ENCODE results near the gene HS6ST3.
"Not testable (repeated sequence)": the region's sequence is repeated elsewhere in the genome, so short reads cannot be mapped to it uniquely, and the experiment has no call there.

The HS6ST3 gene

GRCh38 chr13:96091164-96092117 lies 1.5 kb downstream of the HS6ST3 start:
- no peak for DNase-seq (ENCODE audit: low read depth)

- DNase-seq (ENCODE audit: low read depth), result no peak
Observed at GRCh38 chr13:96093296-96094006, 3.5 kb downstream of the HS6ST3 start.

GRCh38 chr13:96100457-96101220 lies 10.7 kb downstream of the HS6ST3 start:
- DNase-seq (ENCODE audit: low read depth), result no peak

- DNase-seq (ENCODE audit: low read depth), result no peak
Observed at GRCh38 chr13:96104516-96104915, 14.6 kb downstream of the HS6ST3 start.

- not testable (repeated sequence) for DNase-seq (ENCODE audit: low read depth)
Observed at GRCh38 chr13:96108072-96108471, 18.2 kb downstream of the HS6ST3 start.

- no peak for DNase-seq (ENCODE audit: low read depth)
Observed at GRCh38 chr13:96109125-96109524, 19.2 kb downstream of the HS6ST3 start.

GRCh38 chr13:96112936-96113335 lies 23.0 kb downstream of the HS6ST3 start:
- DNase-seq (ENCODE audit: low read depth), result no peak

- not testable (repeated sequence) for DNase-seq (ENCODE audit: low read depth)
Observed at GRCh38 chr13:96115368-96115767, 25.5 kb downstream of the HS6ST3 start.

GRCh38 chr13:96119921-96120320 lies 30.0 kb downstream of the HS6ST3 start:
- DNase-seq (ENCODE audit: low read depth), result no peak

- DNase-seq (ENCODE audit: low read depth), result no peak
Observed at GRCh38 chr13:96130818-96131340, 41.0 kb downstream of the HS6ST3 start.

- DNase-seq (ENCODE audit: low read depth), result peak; percentile 5
Observed at GRCh38 chr13:96141032-96141431, 51.1 kb downstream of the HS6ST3 start.

- no peak for DNase-seq (ENCODE audit: low read depth)
Observed at GRCh38 chr13:96159725-96160124, 69.8 kb downstream of the HS6ST3 start.

- no peak for DNase-seq (ENCODE audit: low read depth)
Observed at GRCh38 chr13:96161141-96161540, 71.2 kb downstream of the HS6ST3 start.

GRCh38 chr13:96165840-96166239 lies 75.9 kb downstream of the HS6ST3 start:
- DNase-seq (ENCODE audit: low read depth), result no peak

GRCh38 chr13:96172066-96172465 lies 82.2 kb downstream of the HS6ST3 start:
- no peak for DNase-seq (ENCODE audit: low read depth)

GRCh38 chr13:96178759-96179158 lies 88.9 kb downstream of the HS6ST3 start:
- DNase-seq (ENCODE audit: low read depth), result no peak

GRCh38 chr13:96179309-96179708 lies 89.4 kb downstream of the HS6ST3 start:
- no peak for DNase-seq (ENCODE audit: low read depth)

- DNase-seq (ENCODE audit: low read depth), result no peak
Observed at GRCh38 chr13:96181911-96182310, 92.0 kb downstream of the HS6ST3 start.

- DNase-seq (ENCODE audit: low read depth), result no peak
Observed at GRCh38 chr13:96185818-96186217, 95.9 kb downstream of the HS6ST3 start.

- DNase-seq (ENCODE audit: low read depth), result no peak
Observed at GRCh38 chr13:96191367-96191766, 101.5 kb downstream of the HS6ST3 start.

- no peak for DNase-seq (ENCODE audit: low read depth)
Observed at GRCh38 chr13:96193728-96194310, 103.9 kb downstream of the HS6ST3 start.

GRCh38 chr13:96198038-96198437 lies 108.1 kb downstream of the HS6ST3 start:
- DNase-seq (ENCODE audit: low read depth), result no peak

Measured in EH (cell line).